ENCODE measurements around the gene SPRED3. TPM values are rescaled to one million over a fixed set of nuclear protein-coding genes. Genes with fewer than 3 reads are reported as not detected.
"Not testable (repeated sequence)": the region's sequence is repeated elsewhere in the genome, so short reads cannot be mapped to it uniquely, and the experiment has no call there.

Gene SPRED3
- total and polyA plus RNA-seq, 8 donors: 0.37 to 5.2 (median 0.96) TPM

DNA sequence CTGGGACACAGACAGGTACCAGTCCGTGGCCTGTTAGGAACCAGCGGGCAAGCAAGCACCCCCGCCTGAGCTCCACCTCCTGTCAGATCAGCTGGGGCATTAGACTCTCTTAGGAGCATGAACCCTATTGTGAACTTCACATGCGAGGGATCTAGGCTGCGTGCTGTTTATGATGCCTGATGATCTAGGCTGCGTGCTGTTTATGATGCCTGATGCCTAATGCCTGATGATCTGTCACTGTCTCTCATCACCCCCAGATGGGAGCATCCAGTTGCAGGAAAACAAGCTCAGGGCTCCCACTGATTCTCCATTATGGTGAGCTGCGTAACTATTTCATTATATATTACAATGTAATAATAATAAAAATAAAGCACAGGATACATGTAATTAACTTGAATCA is 33.9 kb downstream of the SPRED3 start:
- H3K27me3 ChIP-seq: no peaks in the 10 kb centered on the region
- 66 to 83% methylated on average over 7 of the region's 7 CpGs for WGBS, 2 donors
- TF ChIP-seq CTCF (IDR thresholded peaks at IDR 0.05): no peak
- FAIRE-seq (no peak), DNase-seq (no peak), ATAC-seq (no peak)
- H3K27ac ChIP-seq: no peak overlapping the region
- no peaks in the 10 kb centered on the region for H3K4me1 ChIP-seq
- H3K4me3 ChIP-seq: no peak overlapping the region
- no peaks in the 10 kb centered on the region for H3K9me3 ChIP-seq
- intact Hi-C loops (cut with DNase I): no loop called here
- no peaks in the 10 kb centered on the region for H3K36me3 ChIP-seq

GRCh38 chr19:38424272-38424671 is 35.8 kb downstream of the SPRED3 start:
- 46 to 59% methylated on average over 3 to 5 of the region's 5 CpGs for WGBS, 2 donors
- Histone ChIP-seq H3K27me3 (no peaks in the 10 kb centered on the region), H3K9me3 (no peaks in the 10 kb centered on the region), H3K4me3 (no peak overlapping the region), H3K27ac (no peak overlapping the region), H3K36me3 (no peaks in the 10 kb centered on the region), H3K4me1 (no peaks in the 10 kb centered on the region)
- FAIRE-seq: no peak
- TF ChIP-seq CTCF (IDR thresholded peaks at IDR 0.05): no peak
- ATAC-seq: no peak
- no peak for DNase-seq
- intact Hi-C loops (cut with DNase I): no loop called here

DNA sequence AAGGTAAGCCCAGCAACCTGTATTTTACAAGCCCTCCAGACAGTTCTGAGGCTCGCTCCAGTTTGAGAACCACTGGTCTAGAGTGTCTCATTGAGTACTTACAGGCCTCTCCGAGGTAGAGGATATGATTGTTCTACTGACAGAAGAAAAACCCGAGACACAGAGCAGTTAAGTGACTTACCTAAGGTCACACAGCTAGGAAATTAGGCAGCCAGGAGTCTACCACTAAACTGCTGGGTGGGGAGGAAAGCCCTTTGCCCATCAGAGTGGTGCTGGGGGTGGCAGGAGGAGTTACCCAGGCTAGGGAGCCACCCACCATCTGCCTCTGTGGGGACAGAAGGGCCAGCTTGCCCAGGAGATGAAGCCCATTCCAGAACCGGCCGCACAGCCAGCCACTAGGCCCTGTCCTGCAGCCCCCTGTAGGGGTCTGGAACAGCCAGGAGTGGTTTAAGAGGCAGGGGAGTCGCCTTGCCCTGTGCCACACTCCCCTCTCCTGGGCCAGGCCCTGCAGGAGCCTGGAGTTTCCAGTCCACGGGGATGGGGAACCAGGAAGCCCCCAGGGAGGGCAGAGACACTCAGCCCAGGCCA is 36.8 kb downstream of the SPRED3 start:
- H3K27ac ChIP-seq: no peak overlapping the region
- ATAC-seq: no peak
- whole genome bisulfite sequencing, 2 donors: 65 to 68% methylated on average over 5 to 7 of the region's 7 CpGs
- H3K9me3 ChIP-seq: no peaks in the 10 kb centered on the region
- H3K4me1 ChIP-seq: no peaks in the 10 kb centered on the region
- intact Hi-C loops (cut with DNase I): no loop called here
- H3K4me3 ChIP-seq: peak overlapping the region in 1 of 4 donors; percentile 27
- no peaks in the 10 kb centered on the region for H3K27me3 ChIP-seq
- no peak for DNase-seq
- no peaks in the 10 kb centered on the region for H3K36me3 ChIP-seq
- no peak for FAIRE-seq
- no peak for TF ChIP-seq CTCF (IDR thresholded peaks at IDR 0.05)

DNA sequence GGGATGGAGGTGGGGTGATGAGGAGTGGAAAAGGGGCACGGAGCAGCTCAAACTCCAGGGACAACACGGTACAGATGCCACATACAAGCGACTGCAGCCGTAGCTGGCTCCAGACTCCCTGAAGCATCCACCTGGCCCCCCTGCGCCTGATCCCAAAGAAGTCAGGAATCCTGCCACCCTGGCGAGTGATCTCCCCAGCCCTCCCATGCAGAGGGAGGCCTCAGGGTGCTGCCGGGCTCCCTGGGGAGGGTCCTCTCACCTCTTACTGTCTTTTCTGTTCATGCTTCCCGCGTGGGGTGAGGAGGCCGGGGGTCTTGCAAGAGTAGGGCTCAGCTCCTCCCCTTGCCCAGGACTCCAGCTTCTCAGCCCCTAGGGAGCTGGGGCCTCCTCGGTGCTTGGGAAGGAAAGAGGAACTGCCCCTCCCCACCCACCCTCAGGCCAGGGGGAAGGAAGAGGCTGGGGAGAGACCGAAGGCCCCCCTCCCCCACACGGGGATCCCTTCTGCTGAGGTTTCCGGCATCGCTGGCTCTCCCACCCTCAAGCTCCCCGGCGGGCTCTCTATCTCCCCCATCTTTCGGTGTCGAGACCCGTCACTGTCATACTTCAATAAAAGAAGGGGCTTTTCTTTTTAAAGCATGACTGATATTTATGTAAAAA is 37.4 kb downstream of the SPRED3 start, which contains the start of gene RASGRP4:
RASGRP4 (minus strand) TSS at position 410 of the 657 bp plus-strand sequence; CDS start at position 282, 128 bp downstream.
- ATAC-seq (peak in 2 of 4 donors; percentile 63 to 65), FAIRE-seq (no peak), DNase-seq (no peak)
- no peaks in the 10 kb centered on the region for H3K27me3 ChIP-seq
- peak within 1 kb of the TSS in 1 of 4 donors; percentile 27 for H3K4me3 ChIP-seq
- no peaks in the 10 kb centered on the region for H3K36me3 ChIP-seq
- no peaks in the 10 kb centered on the region for H3K4me1 ChIP-seq
- no peak for TF ChIP-seq CTCF (IDR thresholded peaks at IDR 0.05)
- 30 to 35% methylated on average over 20 of the region's 20 CpGs for WGBS, 2 donors
- intact Hi-C loops (cut with DNase I): no loop called here
- no peaks in the 10 kb centered on the region for H3K9me3 ChIP-seq
- no peak within 1 kb of the TSS for H3K27ac ChIP-seq

DNA sequence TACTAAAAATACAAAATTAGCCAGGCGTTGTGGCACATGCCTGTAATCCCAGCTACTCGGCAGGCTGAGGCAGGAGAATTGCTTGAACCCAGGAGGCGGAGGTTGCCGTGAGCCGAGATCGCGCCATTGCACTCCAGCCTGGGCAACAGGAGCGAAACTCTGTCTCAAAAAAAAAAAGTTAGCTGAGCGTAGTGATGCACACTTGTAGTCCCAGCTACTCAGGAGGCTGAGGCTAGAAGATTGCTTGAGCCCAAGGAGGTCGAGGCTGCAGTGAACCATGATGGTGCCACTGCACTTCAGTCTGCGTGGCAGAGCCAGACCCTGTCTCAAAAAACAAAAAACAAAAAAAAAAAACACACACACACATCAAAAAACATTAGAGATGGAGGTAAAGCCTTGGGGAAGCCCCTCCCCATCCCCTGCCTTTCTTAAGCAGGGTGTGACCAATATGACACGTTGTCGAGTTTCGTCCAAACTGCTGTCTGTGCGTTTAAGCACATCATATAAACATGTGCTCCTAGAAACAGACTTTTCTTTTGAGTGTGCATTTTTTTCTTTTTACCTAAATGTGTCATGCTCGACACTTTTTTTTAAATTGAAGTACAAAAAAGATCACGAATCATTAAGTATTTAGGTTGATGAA is 38.7 kb downstream of the SPRED3 start:
- H3K9me3 ChIP-seq; H3K27me3 ChIP-seq; DNase-seq; FAIRE-seq; H3K4me1 ChIP-seq; H3K4me3 ChIP-seq; H3K36me3 ChIP-seq; intact Hi-C loops (cut with DNase I); H3K27ac ChIP-seq; ATAC-seq: not testable (repeated sequence)
- 59 to 72% methylated on average over 16 to 17 of the region's 17 CpGs for WGBS, 2 donors
